T-helper 2 cell treated with Interferon-gamma antibody and Interleukin-4, amounts not matched to agents 100 ng/mL and 5 ng/mL, for 36 hours (primary cell): ENCODE measurements around the gene CCNY. TPM values are rescaled to one million over a fixed set of nuclear protein-coding genes. Genes with fewer than 3 reads are reported as not detected.

Source experiments
- intact Hi-C: fragments of 100-400 bp; cut with micrococcal nuclease; formaldehyde crosslinking; loops from one replicate; pipeline ENCODE4 v1.15.1; 2023
- total RNA-seq: library from RNA; stranded (reverse); gene quantifications from 2 replicates; pipeline ENCODE4 v1.2.3, GENCODE V29; 2022

Gene CCNY
- total RNA-seq, 1 donor from 2014 or later = 56.3 TPM

- intact Hi-C loops = no loop called here
Observed at GRCh38 chr10:35379226-35380137, 43.2 kb downstream of the CCNY start.

GRCh38 chr10:35382096-35382495 lies 45.8 kb downstream of the CCNY start:
- intact Hi-C loops = no loop called here

DNA sequence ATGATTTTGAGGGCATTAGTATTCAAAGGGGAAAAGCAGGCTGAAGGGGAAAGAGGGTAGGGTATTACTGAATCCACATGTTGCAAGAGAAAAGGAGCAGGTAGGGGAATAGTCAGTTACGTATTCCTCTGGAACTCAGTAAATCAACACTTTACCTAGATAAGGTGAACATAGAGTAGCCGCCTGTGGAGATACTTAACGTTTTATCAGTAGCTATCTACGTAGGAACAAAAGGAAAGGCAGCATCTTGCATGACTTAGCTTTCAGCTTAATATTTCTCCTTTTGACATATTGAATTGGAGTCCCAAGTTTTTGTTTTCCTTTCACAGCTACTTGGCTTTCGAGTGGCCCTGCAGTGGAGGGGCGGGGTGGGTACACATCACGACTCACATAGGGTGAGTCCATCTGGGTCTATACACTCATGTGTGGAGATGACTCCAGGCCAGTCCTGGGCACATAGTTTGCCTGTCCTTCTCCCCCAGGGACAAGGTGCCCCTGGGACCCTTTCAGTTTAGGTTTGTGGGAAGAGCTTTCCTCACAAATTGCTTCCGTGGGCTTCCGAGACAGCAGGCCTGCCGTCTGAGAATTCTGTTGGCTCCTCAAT lies 48.1 kb downstream of the CCNY start:
- intact Hi-C loops = no loop called here

GRCh38 chr10:35386594-35387174 lies 50.4 kb downstream of the CCNY start:
- intact Hi-C loops = no loop called here

GRCh38 chr10:35387768-35388167 lies 51.5 kb downstream of the CCNY start:
- intact Hi-C loops = no loop called here

- intact Hi-C loops = no loop called here
Observed at GRCh38 chr10:35388197-35388596, 51.9 kb downstream of the CCNY start.

DNA sequence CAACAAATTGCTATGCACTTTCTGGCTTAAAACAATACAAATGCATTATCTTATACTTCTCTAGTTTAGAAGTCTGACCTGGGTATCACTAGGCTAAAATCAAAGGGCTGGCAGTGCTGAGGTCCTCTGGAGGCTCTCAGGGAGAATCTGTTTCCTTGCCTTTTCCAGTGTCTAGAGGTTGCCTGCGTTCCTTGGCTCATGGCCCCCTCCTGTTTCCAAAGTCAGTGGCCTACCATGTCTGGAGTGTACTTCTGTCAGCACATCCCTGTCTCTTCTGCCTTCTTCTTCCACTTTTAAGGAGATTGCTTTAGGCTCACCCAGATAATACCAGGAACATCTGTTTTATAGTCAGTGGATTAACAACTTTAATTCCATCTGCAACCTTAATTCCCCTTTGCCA lies 52.4 kb downstream of the CCNY start:
- intact Hi-C loops = no loop called here

DNA sequence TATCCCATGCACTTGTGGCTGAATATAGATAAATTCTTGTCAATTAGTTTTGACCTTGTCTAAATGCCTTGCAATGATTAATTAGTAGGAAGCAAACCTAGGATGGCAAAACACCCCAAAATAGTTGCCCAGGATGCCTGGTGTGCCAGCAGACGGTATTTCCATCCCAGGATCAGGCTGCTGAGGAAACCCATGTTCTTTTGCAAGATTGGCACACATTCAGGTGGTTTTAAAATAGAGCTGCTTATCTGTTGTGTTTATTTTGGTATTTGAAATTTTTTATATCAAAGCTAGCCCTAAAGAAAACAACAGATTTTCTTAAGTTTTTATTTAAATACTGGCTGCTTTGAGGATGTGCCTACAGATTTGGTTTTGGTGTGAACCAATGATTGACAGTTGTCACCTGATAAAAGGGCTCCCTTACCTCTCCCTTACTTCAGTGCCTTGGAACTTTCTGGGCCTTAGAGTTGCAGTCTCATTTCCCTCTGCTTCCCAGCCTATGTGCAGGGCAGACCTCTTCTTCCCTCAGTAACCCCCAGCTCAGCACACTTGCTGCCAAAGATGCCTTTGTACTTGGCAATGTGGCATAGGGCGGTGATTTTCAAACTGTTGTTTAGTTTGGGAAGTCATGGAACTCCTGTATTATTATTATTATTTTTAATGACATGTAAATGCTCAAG lies 54.0 kb downstream of the CCNY start:
- intact Hi-C loops = no loop called here

DNA sequence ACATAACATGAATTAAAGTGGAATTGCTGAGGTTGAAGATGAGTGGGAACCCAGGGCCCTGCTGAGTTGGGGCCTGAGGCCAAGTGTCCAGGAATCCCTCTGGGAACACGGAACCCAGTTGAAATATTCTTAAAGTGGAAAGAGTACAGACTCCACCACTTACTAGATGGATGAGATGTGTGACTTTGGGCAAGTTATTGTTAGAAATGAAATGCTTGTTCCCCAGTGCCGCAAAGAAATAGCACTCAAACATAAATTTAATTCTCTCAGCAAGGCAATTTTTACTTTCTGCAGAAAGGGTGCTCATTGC lies 54.5 kb downstream of the CCNY start:
- intact Hi-C loops = no loop called here

DNA sequence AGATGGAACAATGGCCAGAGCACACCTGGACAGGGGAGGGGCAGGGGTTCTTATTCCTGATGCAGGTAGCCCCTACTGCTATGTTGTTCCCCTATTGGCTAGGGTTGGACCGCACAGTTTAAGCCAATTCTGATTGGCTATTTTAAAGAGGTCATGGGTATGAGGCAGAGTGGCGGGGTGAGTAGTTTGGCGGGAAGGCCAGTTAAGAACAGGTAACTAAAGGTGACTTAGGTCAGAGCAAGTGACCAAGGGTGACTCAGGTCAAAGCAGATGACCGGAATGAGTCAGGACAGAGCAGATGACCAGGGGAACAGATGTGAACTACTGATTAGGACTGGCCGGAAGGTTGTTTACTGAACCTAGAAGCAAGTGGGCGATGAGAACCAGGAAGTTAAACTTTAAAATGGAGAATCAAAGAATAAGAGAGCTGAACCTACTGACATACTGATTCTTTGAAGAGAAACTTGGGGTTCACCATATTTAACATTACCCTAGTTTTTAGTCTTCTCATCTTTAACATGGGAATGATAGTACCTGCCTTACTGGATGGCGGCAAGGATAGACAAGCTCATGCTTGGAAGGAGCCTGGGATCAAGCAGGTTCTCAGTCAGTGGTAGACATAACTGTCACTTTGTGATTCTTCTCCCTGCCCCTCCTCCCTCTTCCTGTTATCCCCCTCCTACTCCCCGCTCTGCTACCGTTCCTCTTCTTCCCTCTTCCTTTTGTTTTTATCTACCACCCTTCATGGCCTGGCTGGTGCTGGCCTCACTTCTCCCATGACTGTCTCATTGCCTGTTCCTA lies 55.0 kb downstream of the CCNY start:
- intact Hi-C loops = no loop called here

- intact Hi-C loops = no loop called here
Observed at GRCh38 chr10:35391954-35392262, 55.6 kb downstream of the CCNY start.

DNA sequence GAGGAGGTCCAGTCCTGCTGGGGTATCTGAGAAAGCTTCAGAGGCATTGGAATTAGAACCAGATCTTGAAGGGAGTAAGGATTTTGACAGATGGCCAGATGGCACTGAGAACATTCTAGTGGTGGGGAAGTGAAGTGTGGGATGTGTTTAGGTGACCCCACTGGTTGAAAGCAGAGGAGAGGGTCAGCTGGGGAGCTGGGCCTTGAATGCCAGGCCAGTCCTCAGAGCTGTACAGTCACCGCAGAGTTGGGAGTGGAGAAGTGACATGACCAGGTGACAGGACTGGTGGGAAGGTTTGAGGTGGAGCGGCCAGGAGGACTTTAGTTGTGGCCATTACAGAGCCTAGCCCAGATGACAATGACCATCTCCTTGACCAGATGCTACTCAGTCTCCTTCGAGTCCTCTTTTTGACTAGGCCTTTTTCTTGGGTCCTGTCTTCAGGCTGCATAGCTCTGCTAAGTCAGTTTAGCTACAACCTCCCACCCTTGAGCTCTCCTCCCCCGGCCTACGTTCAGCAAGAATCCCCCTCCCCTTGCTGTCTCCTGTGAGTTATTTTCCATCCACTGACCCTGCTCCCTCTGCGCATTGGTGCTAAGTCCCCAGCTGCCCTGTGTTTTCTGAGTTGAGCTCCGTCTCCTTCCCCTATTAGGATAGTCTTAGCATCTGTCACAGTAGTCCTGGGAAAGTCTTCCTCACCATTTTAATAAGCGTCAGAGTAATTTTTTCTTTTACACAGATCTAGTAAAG lies 56.3 kb downstream of the CCNY start:
- intact Hi-C loops = no loop called here

- intact Hi-C loops = no loop called here
Observed at GRCh38 chr10:35394411-35394851, 58.1 kb downstream of the CCNY start.

DNA sequence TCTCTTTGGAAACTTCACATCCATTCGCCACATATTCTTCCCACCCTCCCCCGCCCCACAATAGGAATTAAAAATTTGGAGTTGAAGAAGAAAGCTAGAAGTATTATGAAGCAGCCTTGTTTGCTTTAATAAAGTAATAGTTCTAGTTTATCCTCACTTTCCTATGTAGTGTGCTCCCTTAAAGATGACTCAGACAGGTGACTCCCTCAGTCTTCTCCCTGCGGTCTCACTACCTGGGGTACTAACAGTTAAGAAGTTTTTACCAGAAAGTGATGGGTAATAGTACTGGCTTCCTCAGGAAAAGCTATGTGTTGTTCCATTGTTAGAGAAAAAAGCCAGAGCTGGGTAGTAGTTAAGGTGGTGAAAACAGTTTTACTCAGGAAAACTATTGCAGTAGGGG lies 58.6 kb downstream of the CCNY start:
- intact Hi-C loops = no loop called here

- intact Hi-C loops = no loop called here
Observed at GRCh38 chr10:35396560-35397434, 60.5 kb downstream of the CCNY start.

DNA sequence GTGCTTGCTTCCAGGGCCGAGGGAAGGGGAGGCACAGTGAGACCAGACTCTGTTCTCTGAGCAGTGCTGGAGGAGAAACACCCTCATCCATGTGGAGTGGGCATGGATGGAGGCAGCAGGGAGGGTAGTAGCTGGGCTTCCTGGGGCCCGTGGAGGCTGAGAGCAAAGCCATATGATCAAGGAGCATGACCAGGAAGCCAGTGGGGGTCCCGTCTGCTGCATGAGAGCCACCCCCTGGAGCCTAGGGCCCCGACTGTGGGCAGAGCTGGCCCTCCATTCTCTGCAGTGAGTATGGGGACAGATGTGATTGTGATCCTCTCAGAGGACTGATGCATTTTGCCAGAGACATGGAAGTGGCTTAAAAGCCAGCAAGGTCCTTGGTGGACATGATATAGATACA lies 61.6 kb downstream of the CCNY start:
- intact Hi-C loops = no loop called here

DNA sequence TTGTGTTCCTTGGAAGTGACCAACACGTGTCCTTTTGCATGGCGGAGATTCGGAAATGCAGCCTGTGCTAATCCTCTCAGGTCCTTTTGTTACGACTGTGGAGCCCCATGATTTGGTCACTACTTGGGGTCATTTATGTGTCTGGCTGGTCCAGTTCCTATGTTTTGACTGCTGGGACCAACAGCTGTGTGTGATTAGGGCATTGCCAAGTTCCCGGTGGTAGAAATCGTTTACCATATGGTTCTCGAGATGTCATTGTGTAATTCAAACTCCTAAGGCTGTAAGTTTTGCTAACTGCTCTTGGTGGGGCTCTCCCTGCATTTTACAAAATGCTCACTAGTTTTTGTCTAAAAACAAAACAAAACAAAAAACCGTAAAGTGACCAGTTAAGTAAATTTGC lies 62.0 kb downstream of the CCNY start:
- intact Hi-C loops = no loop called here

GRCh38 chr10:35398908-35399307 lies 62.6 kb downstream of the CCNY start:
- intact Hi-C loops = no loop called here

- intact Hi-C loops = no loop called here
Observed at GRCh38 chr10:35399414-35400009, 63.2 kb downstream of the CCNY start.
